Endothelial cell (in vitro differentiated cells): ENCODE results near the gene FBXO34. TPM values are rescaled to one million over a fixed set of nuclear protein-coding genes. Genes with fewer than 3 reads are reported as not detected.
"Not testable (repeated sequence)": the region's sequence is repeated elsewhere in the genome, so short reads cannot be mapped to it uniquely, and the experiment has no call there.

ENCODE experiments used
- DNase-seq: peaks from one replicate; pipeline ENCODE4 v3.0.0; 2021; ENCODE audit warnings: low spot score
- H3K27ac Mint-ChIP-seq: one replicate; pipeline ENCODE4 v1.8.0; 2021; ENCODE audit warnings: mixed read lengths, inconsistent platforms; ENCODE audit not compliant: unreplicated experiment
- H3K27me3 Mint-ChIP-seq: one replicate; pipeline ENCODE4 v1.8.0; 2021; ENCODE audit warnings: mild to moderate bottlenecking, moderate library complexity, mixed read lengths, inconsistent platforms; ENCODE audit not compliant: unreplicated experiment
- H3K36me3 Mint-ChIP-seq: one replicate; pipeline ENCODE4 v1.8.0; 2021; ENCODE audit warnings: mild to moderate bottlenecking, low read depth, mixed read lengths, inconsistent platforms; ENCODE audit not compliant: unreplicated experiment
- H3K4me1 Mint-ChIP-seq: one replicate; pipeline ENCODE4 v1.8.0; 2021; ENCODE audit warnings: mild to moderate bottlenecking, mixed read lengths, inconsistent platforms; ENCODE audit not compliant: unreplicated experiment
- H3K4me3 Mint-ChIP-seq: one replicate; pipeline ENCODE4 v1.8.0; 2021; ENCODE audit warnings: mild to moderate bottlenecking, mixed read lengths, inconsistent platforms; ENCODE audit not compliant: unreplicated experiment
- H3K9me3 Mint-ChIP-seq: one replicate; pipeline ENCODE4 v1.8.0; 2021; ENCODE audit warnings: mixed read lengths, inconsistent platforms; ENCODE audit not compliant: unreplicated experiment
- CTCF ChIP-seq: fragments of 200-600 bp; sonication (generic); IDR thresholded peaks from one replicate; pipeline ENCODE4 v1.5.0; 2021; ENCODE audit warnings: antibody characterized with exemption; ENCODE audit not compliant: unreplicated experiment
- total RNA-seq: library from RNA; stranded (reverse); fragmentation: NEBNext Ultra II Directional; extraction: Animal tissue kit (Norgen Biotek cat#: 25700); gene quantifications from one replicate; pipeline ENCODE4 v1.2.1, GENCODE V29; 2021; ENCODE audit not compliant: unreplicated experiment

FBXO34 gene
- total RNA-seq, 1 donor from 2014 or later, result 14.2 TPM

DNA sequence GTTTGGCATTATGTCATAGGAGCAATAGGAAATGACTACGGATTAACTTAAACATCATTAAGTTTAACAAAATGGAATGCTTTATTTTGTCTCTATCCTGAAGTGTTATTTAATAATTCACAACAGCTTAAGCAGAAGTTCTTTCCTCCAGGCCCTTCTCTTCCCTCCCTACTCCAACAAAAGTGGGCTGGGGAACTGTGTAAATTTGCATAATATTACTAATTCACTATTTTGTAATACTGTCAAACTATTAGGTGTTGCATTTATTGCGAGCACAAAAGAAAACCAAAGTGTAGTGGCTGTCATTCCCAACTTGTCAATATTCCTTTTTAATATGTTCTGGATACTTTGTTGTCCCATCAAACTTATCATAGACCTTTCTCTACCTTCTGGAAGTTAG lies 70.6 kb downstream of the FBXO34 start:
- no peaks in the 10 kb centered on the region for H3K4me1 Mint-ChIP-seq
- H3K4me3 Mint-ChIP-seq, result no peak overlapping the region
- TF ChIP-seq CTCF, result no peak
- DNase-seq, result no peak
- H3K36me3 Mint-ChIP-seq, result no peaks in the 10 kb centered on the region
- no peaks in the 10 kb centered on the region for H3K9me3 Mint-ChIP-seq
- H3K27ac Mint-ChIP-seq, result no peak overlapping the region
- H3K27me3 Mint-ChIP-seq, result no peaks in the 10 kb centered on the region

GRCh38 chr14:55344582-55345163 lies 73.5 kb downstream of the FBXO34 start:
- not testable (repeated sequence) for H3K9me3 Mint-ChIP-seq, H3K4me1 Mint-ChIP-seq, H3K36me3 Mint-ChIP-seq, H3K27me3 Mint-ChIP-seq, H3K4me3 Mint-ChIP-seq, H3K27ac Mint-ChIP-seq, DNase-seq

GRCh38 chr14:55347040-55347439 lies 75.8 kb downstream of the FBXO34 start:
- Mint-ChIP-seq H3K9me3 (no peaks in the 10 kb centered on the region), H3K36me3 (peaks cover 13% of the 10 kb centered on the region), H3K4me3 (no peak overlapping the region), H3K27ac (no peak overlapping the region), H3K27me3 (no peaks in the 10 kb centered on the region), H3K4me1 (no peaks in the 10 kb centered on the region)
- no peak for TF ChIP-seq CTCF
- DNase-seq, result no peak

DNA sequence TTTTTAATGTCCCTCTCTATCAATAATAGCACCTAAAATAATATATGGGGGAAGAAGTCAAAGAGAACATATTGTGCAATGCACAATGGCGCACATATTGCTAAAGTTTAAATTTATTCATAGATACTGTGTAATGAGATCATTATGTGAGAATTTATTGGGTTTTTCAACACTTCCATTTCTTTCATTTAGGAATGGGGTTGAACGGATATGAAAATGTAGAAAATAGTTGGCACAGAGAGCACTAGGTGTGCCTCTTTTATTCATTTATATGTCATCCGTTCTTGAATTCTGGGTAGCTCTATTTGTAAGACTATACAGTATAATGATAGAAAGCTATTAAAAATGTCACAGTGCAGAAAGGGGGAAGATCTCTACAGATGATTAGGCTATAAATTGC lies 76.5 kb downstream of the FBXO34 start:
- H3K4me1 Mint-ChIP-seq, result no peaks in the 10 kb centered on the region
- H3K27ac Mint-ChIP-seq, result no peak overlapping the region
- no peak overlapping the region for H3K4me3 Mint-ChIP-seq
- no peak for TF ChIP-seq CTCF
- H3K36me3 Mint-ChIP-seq, result peaks cover 13% of the 10 kb centered on the region
- H3K9me3 Mint-ChIP-seq, result no peaks in the 10 kb centered on the region
- H3K27me3 Mint-ChIP-seq, result no peaks in the 10 kb centered on the region
- DNase-seq, result no peak

DNA sequence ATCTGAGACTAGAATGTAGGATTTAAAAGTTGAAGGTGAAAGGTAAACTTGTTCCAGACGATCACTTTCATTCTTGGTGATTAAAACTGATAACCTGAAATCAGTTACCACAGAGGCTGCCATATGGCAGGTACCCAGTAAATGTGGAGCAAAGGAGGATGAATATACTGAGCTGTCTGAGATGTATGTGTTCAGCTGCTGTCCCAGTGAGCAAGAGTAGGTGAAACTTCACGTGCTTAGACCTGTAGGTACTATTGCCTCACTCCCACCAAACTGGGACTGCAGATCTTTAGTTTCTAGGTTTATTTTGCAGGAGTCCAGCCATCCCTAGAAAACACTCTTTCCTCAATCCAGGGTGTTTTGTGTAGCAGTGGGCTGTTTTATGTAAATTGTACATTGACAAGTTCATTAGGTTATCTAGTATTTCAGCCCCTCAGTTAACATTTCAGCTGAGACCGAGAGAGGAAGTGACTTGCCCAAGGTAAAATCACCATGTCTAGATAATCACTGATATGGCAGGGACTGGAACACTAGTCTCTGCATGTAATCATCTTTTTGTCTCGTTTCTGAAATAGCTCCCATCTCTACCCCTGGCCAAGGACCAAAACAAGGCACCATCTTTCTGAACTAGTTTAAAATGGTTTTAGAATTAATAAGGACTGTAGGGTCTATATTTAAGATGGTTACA lies 77.7 kb downstream of the FBXO34 start:
- peaks cover 13% of the 10 kb centered on the region for H3K36me3 Mint-ChIP-seq
- DNase-seq, result no peak

More for the DNA sequence above, 77.7 kb downstream of the FBXO34 start:
- H3K4me1 Mint-ChIP-seq, result no peaks in the 10 kb centered on the region
- no peaks in the 10 kb centered on the region for H3K9me3 Mint-ChIP-seq
- no peaks in the 10 kb centered on the region for H3K27me3 Mint-ChIP-seq
- H3K27ac Mint-ChIP-seq, result no peak overlapping the region
- TF ChIP-seq CTCF, result no peak
- no peak overlapping the region for H3K4me3 Mint-ChIP-seq
